Breast epithelium (tissue), 3 donors: ENCODE measurements around the gene LPIN3.

ENCODE experiments used
- POLR2A ChIP-seq: fragments of 450-650 bp; IDR thresholded peaks from one replicate; pipeline ENCODE4 v1.6.1; 2016; ENCODE audit warnings: antibody characterized with exemption, mild to moderate bottlenecking, moderate library complexity
- POLR2AphosphoS5 ChIP-seq, 3 donors: sonication (generic); formaldehyde crosslinking; IDR thresholded peaks; one replicate each; pipeline ENCODE4 v1.6.1; 2017; ENCODE audit warnings: antibody characterized with exemption in 3 of 3
- TF ChIP-seq, protein P1 (sequence below), 3 donors: fragments of 450-650 bp; IDR thresholded peaks; one replicate each; pipeline ENCODE4 v1.5.1; 2016 to 2017; ENCODE audit warnings: antibody characterized with exemption in 3 of 3, mild to moderate bottlenecking in 3 of 3, moderate library complexity in 3 of 3

- TF ChIP-seq, protein P1, sequence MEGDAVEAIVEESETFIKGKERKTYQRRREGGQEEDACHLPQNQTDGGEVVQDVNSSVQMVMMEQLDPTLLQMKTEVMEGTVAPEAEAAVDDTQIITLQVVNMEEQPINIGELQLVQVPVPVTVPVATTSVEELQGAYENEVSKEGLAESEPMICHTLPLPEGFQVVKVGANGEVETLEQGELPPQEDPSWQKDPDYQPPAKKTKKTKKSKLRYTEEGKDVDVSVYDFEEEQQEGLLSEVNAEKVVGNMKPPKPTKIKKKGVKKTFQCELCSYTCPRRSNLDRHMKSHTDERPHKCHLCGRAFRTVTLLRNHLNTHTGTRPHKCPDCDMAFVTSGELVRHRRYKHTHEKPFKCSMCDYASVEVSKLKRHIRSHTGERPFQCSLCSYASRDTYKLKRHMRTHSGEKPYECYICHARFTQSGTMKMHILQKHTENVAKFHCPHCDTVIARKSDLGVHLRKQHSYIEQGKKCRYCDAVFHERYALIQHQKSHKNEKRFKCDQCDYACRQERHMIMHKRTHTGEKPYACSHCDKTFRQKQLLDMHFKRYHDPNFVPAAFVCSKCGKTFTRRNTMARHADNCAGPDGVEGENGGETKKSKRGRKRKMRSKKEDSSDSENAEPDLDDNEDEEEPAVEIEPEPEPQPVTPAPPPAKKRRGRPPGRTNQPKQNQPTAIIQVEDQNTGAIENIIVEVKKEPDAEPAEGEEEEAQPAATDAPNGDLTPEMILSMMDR (IDR thresholded peaks at IDR 0.05): no peak
- TF ChIP-seq POLR2A (no peak), POLR2AphosphoS5 (IDR thresholded peaks at IDR 0.05) (no peak)
Measured at GRCh38 chr20:41330941-41331340, 9.7 kb upstream of the LPIN3 start.
